C4-2B (cell line): ENCODE results near the gene HSPA12A.

Source experiments
- ZFX ChIP-seq: fragments of 450-650 bp; IDR thresholded peaks from 2 replicates; pipeline ENCODE4 v1.6.1; 2017
- TF ChIP-seq, protein P1 (sequence below): fragments of 450-650 bp; conservative IDR thresholded peaks from 2 replicates; pipeline ENCODE4 v1.5.1; 2017; ENCODE audit warnings: mild to moderate bottlenecking

DNA sequence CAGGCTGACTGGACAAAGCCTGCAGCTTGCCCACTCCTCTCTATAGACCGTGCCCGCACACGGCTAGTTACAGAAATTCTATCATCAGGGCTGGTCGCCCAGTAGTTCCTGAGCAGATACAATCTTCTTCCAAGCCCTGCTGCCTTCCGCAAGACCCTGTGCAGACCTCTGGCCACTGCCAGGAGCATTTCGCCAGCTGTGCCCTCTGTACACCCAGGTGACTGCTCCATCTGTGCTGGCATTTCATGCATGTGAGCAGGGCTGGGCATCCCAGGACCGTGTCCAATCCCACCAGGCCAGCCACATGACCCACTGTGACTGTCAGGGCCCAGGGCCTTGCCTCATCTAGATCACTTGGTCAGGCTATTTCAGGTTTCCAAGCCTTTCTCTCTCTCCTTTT is 36.9 kb downstream of the HSPA12A start:
- TF ChIP-seq, protein P1, sequence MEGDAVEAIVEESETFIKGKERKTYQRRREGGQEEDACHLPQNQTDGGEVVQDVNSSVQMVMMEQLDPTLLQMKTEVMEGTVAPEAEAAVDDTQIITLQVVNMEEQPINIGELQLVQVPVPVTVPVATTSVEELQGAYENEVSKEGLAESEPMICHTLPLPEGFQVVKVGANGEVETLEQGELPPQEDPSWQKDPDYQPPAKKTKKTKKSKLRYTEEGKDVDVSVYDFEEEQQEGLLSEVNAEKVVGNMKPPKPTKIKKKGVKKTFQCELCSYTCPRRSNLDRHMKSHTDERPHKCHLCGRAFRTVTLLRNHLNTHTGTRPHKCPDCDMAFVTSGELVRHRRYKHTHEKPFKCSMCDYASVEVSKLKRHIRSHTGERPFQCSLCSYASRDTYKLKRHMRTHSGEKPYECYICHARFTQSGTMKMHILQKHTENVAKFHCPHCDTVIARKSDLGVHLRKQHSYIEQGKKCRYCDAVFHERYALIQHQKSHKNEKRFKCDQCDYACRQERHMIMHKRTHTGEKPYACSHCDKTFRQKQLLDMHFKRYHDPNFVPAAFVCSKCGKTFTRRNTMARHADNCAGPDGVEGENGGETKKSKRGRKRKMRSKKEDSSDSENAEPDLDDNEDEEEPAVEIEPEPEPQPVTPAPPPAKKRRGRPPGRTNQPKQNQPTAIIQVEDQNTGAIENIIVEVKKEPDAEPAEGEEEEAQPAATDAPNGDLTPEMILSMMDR = no peak
- no peak for TF ChIP-seq ZFX
